Neuronal stem cell (in vitro differentiated cells): ENCODE data around the gene WNT9A.

ENCODE experiments used
- DNase-seq: peaks from one replicate; pipeline ENCODE4 v3.0.0-alpha.2; 2013; ENCODE audit warnings: low spot score
- H2AFZ ChIP-seq: one replicate; pipeline ENCODE4 v1.6.1; 2013; ENCODE audit warnings: mild to moderate bottlenecking, low read length, inconsistent platforms
- H2AK5ac ChIP-seq: 2 replicates; pipeline ENCODE4 v1.6.1; 2013; ENCODE audit warnings: low read depth, mild to moderate bottlenecking, inconsistent platforms, low read length, moderate library complexity, mixed read lengths
- H2BK120ac ChIP-seq: 2 replicates; pipeline ENCODE4 v1.6.1; 2013; ENCODE audit warnings: low read depth, mild to moderate bottlenecking, inconsistent platforms, low read length, moderate library complexity, mixed read lengths
- H2BK12ac ChIP-seq: one replicate; pipeline ENCODE4 v1.6.1; 2013; ENCODE audit warnings: low read length, inconsistent platforms
- H2BK15ac ChIP-seq: 2 replicates; pipeline ENCODE4 v1.6.1; 2013; ENCODE audit warnings: mild to moderate bottlenecking, low read length, inconsistent platforms, mixed read lengths
- H2BK5ac ChIP-seq: one replicate; pipeline ENCODE4 v1.6.1; 2013; ENCODE audit warnings: inconsistent platforms, mild to moderate bottlenecking, low read length, moderate library complexity
- H3K14ac ChIP-seq: one replicate; pipeline ENCODE4 v1.6.1; 2013; ENCODE audit warnings: low read length, inconsistent platforms
- H3K18ac ChIP-seq: 2 replicates; pipeline ENCODE4 v1.6.1; 2013; ENCODE audit warnings: low read length, inconsistent platforms
- H3K23ac ChIP-seq: 2 replicates; pipeline ENCODE4 v1.6.1; 2013; ENCODE audit warnings: low read depth, mild to moderate bottlenecking, mixed read lengths, low read length, inconsistent platforms; ENCODE audit not compliant: poor library complexity
- H3K27ac ChIP-seq: replicated peaks from 3 replicates; pipeline ENCODE4 v1.5.1; 2013; ENCODE audit warnings: low read length, inconsistent platforms
- H3K27me3 ChIP-seq, 3 experiments: 2 replicates each; pipeline ENCODE4 v1.6.1; 2013; ENCODE audit warnings: low read length in 3 of 3, mild to moderate bottlenecking in 2 of 3, inconsistent platforms in 1 of 3, low read depth in 1 of 3, mixed read lengths in 1 of 3, moderate library complexity in 1 of 3; ENCODE audit not compliant: control insufficient read depth in 3 of 3, insufficient read depth in 3 of 3
- H3K36me3 ChIP-seq, 2 donors: replicated peaks in 1 of 2; 2 replicates each; pipeline ENCODE4 v1.6.1; 2013; ENCODE audit warnings: low read length in 2 of 2; ENCODE audit not compliant: control insufficient read depth in 2 of 2, insufficient read depth in 2 of 2
- H3K4ac ChIP-seq: 2 replicates; pipeline ENCODE4 v1.6.1; 2013; ENCODE audit warnings: inconsistent platforms, mild to moderate bottlenecking, low read length, moderate library complexity
- H3K4me1 ChIP-seq, 2 donors: 1 replicate in 1 of 2; 2 replicates in 1 of 2; pipeline ENCODE4 v1.6.1; 2013; ENCODE audit warnings: low read length in 2 of 2, low read depth in 1 of 2; ENCODE audit not compliant: control insufficient read depth in 2 of 2, insufficient read depth in 1 of 2
- H3K4me2 ChIP-seq: one replicate; pipeline ENCODE4 v1.6.1; 2013; ENCODE audit warnings: mild to moderate bottlenecking, low read length, inconsistent platforms; ENCODE audit not compliant: insufficient read depth, poor library complexity, severe bottlenecking
- H3K4me3 ChIP-seq, 2 donors: 2 replicates each; pipeline ENCODE4 v1.5.1; 2013; ENCODE audit warnings: low read length in 2 of 2, mild to moderate bottlenecking in 2 of 2, inconsistent platforms in 1 of 2, moderate library complexity in 1 of 2
- H3K79me1 ChIP-seq: one replicate; pipeline ENCODE4 v1.6.1; 2013; ENCODE audit warnings: low read depth, mild to moderate bottlenecking, inconsistent platforms, low read length, moderate library complexity
- H3K9ac ChIP-seq: one replicate; pipeline ENCODE4 v1.6.1; 2013; ENCODE audit warnings: mild to moderate bottlenecking, low read depth, low read length, inconsistent platforms; ENCODE audit not compliant: poor library complexity
- H3K9me3 ChIP-seq, 2 donors: replicated peaks in 1 of 2; 2 replicates each; pipeline versions ENCODE3 to v1.6.1; 2013; ENCODE audit warnings: low read length in 2 of 2, mild to moderate bottlenecking in 2 of 2, inconsistent platforms in 1 of 2, low read depth in 1 of 2, mixed read lengths in 1 of 2, moderate library complexity in 1 of 2; ENCODE audit not compliant: control insufficient read depth in 2 of 2, insufficient read depth in 1 of 2
- H4K8ac ChIP-seq: one replicate; pipeline ENCODE4 v1.6.1; 2013; ENCODE audit warnings: low read depth, mild to moderate bottlenecking, inconsistent platforms, low read length, moderate library complexity
- H4K91ac ChIP-seq: one replicate; pipeline ENCODE4 v1.6.1; 2013; ENCODE audit warnings: low read length, low read depth, mild to moderate bottlenecking, inconsistent platforms; ENCODE audit not compliant: poor library complexity
- WGBS, 2 donors: extraction: QIAGEN DNeasy Blood & Tissue Kit; methylation state at CpG; one replicate each; pipeline ENCODE4 v1.1.7; 2013; ENCODE audit warnings: missing lambda C conversion rate in 2 of 2, mixed read lengths in 1 of 2; ENCODE audit not compliant: insufficient read length in 2 of 2, insufficient replicate concordance in 1 of 2; ENCODE audit errors: extremely low coverage in 2 of 2; 5-methylcytosine and 5-hydroxymethylcytosine counted together

WNT9A gene

GRCh38 chr1:227886503-227886961 lies 61.2 kb downstream of the WNT9A start:
- H3K27ac ChIP-seq: no peak overlapping the region
- H3K4me3 ChIP-seq: no peak overlapping the region
- DNase-seq: no peak
- H3K18ac ChIP-seq: peak overlapping the region; percentile 49
- no peak overlapping the region for H3K4ac ChIP-seq
- no peak overlapping the region for H4K91ac ChIP-seq
- H3K14ac ChIP-seq: no peak overlapping the region
- H2AK5ac ChIP-seq: peak overlapping the region; percentile 96
- no peaks in the 10 kb centered on the region for H3K36me3 ChIP-seq
- H4K8ac ChIP-seq: no peak overlapping the region
- H2AFZ ChIP-seq: peak overlapping the region; percentile 89
- no peaks in the 10 kb centered on the region for H3K79me1 ChIP-seq
- no peaks in the 10 kb centered on the region for H3K27me3 ChIP-seq
- H3K23ac ChIP-seq: no peak overlapping the region
- peaks cover 0 to 2% of the 10 kb centered on the region in 2 donors for H3K9me3 ChIP-seq
- H3K9ac ChIP-seq: no peak overlapping the region
- no peak overlapping the region for H2BK12ac ChIP-seq
- H3K4me1 ChIP-seq: peaks cover 13 to 27% of the 10 kb centered on the region in 2 donors
- WGBS, 2 donors: no CpG with 5 or more reads among the region's 18 CpGs
- H2BK15ac ChIP-seq: peak overlapping the region; percentile 90
- peak overlapping the region; percentile 80 for H3K4me2 ChIP-seq
- H2BK5ac ChIP-seq: peak overlapping the region; percentile 62
- H2BK120ac ChIP-seq: peak overlapping the region; percentile 30

GRCh38 chr1:227885648-227886502 lies 61.9 kb downstream of the WNT9A start:
- peak overlapping the region; percentile 44 for H3K23ac ChIP-seq
- H2BK5ac ChIP-seq: peak overlapping the region; percentile 62
- H3K27me3 ChIP-seq: no peaks in the 10 kb centered on the region
- DNase-seq: no peak
- peak overlapping the region; percentile 49 for H3K18ac ChIP-seq
- H3K36me3 ChIP-seq: no peaks in the 10 kb centered on the region
- no peaks in the 10 kb centered on the region for H3K79me1 ChIP-seq
- peaks cover 0 to 2% of the 10 kb centered on the region in 2 donors for H3K9me3 ChIP-seq
- H3K9ac ChIP-seq: no peak overlapping the region
- H2BK12ac ChIP-seq: peak overlapping the region; percentile 87
- peak overlapping the region; percentile 90 for H2BK15ac ChIP-seq
- peaks cover 13 to 27% of the 10 kb centered on the region in 2 donors for H3K4me1 ChIP-seq
- H2BK120ac ChIP-seq: peak overlapping the region; percentile 49
- H2AFZ ChIP-seq: peak overlapping the region; percentile 89
- peak overlapping the region; percentile 89 for H3K4ac ChIP-seq
- peak overlapping the region; percentile 89 for H4K8ac ChIP-seq
- peak overlapping the region; percentile 60 for H3K14ac ChIP-seq
- WGBS, 2 donors: no CpG with 5 or more reads among the region's 14 CpGs
- H3K4me2 ChIP-seq: no peak overlapping the region
- no peak overlapping the region for H3K27ac ChIP-seq
- H2AK5ac ChIP-seq: peak overlapping the region; percentile 98
- H4K91ac ChIP-seq: no peak overlapping the region
- H3K4me3 ChIP-seq: no peak overlapping the region

- no peaks in the 10 kb centered on the region for H3K36me3 ChIP-seq
- H2BK15ac ChIP-seq: peak overlapping the region; percentile 90
- H2BK5ac ChIP-seq: peak overlapping the region; percentile 62
- H3K4me2 ChIP-seq: no peak overlapping the region
- H3K18ac ChIP-seq: no peak overlapping the region
- H2AK5ac ChIP-seq: peak overlapping the region; percentile 98
- peaks cover 13 to 27% of the 10 kb centered on the region in 2 donors for H3K4me1 ChIP-seq
- H3K9ac ChIP-seq: no peak overlapping the region
- DNase-seq: no peak
- H4K91ac ChIP-seq: peak overlapping the region; percentile 70
- H3K4ac ChIP-seq: peak overlapping the region; percentile 89
- peak overlapping the region; percentile 49 for H2BK120ac ChIP-seq
- H3K4me3 ChIP-seq: no peak overlapping the region
- H4K8ac ChIP-seq: peak overlapping the region; percentile 89
- WGBS, 2 donors: no CpG with 5 or more reads among the region's 8 CpGs
- H3K23ac ChIP-seq: peak overlapping the region; percentile 44
- H2AFZ ChIP-seq: peak overlapping the region; percentile 89
- no peaks in the 10 kb centered on the region for H3K27me3 ChIP-seq
- H3K27ac ChIP-seq: no peak overlapping the region
- peaks cover 0 to 2% of the 10 kb centered on the region in 2 donors for H3K9me3 ChIP-seq
- peak overlapping the region; percentile 71 for H3K14ac ChIP-seq
- H3K79me1 ChIP-seq: no peaks in the 10 kb centered on the region
- peak overlapping the region; percentile 87 for H2BK12ac ChIP-seq
These were observed 62.5 kb downstream of the WNT9A start for GRCh38 chr1:227885135-227885647.
